Thyroid gland (tissue), 4 donors: Measurements from ENCODE around the gene TEK. TPM values are rescaled to one million over a fixed set of nuclear protein-coding genes. Genes with fewer than 3 reads are reported as not detected.
"Not testable (repeated sequence)": the region's sequence is repeated elsewhere in the genome, so short reads cannot be mapped to it uniquely, and the experiment has no call there.

ENCODE experiments used
- DNase-seq, 2 donors: peaks; one replicate each; pipeline ENCODE4 v3.0.0-alpha.2; 2019
- H3K27ac ChIP-seq, 3 donors: fragments of 200-600 bp; sonication (generic); 1 replicate in 2 of 3; 2 replicates in 1 of 3; pipeline ENCODE4 v1.5.1; 2016 to 2019; ENCODE audit warnings: mild to moderate bottlenecking in 1 of 3, moderate library complexity in 1 of 3
- H3K27me3 ChIP-seq: fragments of 200-600 bp; sonication (generic); one replicate; pipeline ENCODE4 v1.5.1; 2019
- H3K36me3 ChIP-seq, 2 donors: fragments of 200-600 bp; sonication (generic); one replicate each; pipeline ENCODE4 v1.5.1; 2016 to 2019
- H3K4me1 ChIP-seq, 2 donors: fragments of 200-600 bp; sonication (generic); one replicate each; pipeline ENCODE4 v1.5.1; 2017 to 2019
- H3K4me3 ChIP-seq, 3 donors: fragments of 200-600 bp; sonication (generic); replicated peaks in 1 of 3; 1 replicate in 2 of 3; 2 replicates in 1 of 3; pipeline ENCODE4 v1.5.1; 2016; ENCODE audit warnings: mild to moderate bottlenecking in 1 of 3
- H3K9me3 ChIP-seq: fragments of 200-600 bp; sonication (generic); one replicate; pipeline ENCODE4 v1.5.1; 2017
- POLR2A ChIP-seq, 2 donors: fragments of 450-650 bp; IDR thresholded peaks; one replicate each; pipeline ENCODE4 v1.6.1; 2017; ENCODE audit warnings: antibody characterized with exemption in 2 of 2, mild to moderate bottlenecking in 2 of 2, moderate library complexity in 1 of 2
- whole genome bisulfite sequencing, 2 donors: methylation state at CpG; one replicate each; pipeline ENCODE4 v1.1.5; 2017; 5-methylcytosine and 5-hydroxymethylcytosine counted together
- intact Hi-C: fragments of 100-400 bp; cut with DNase I; formaldehyde crosslinking; loops from one replicate; pipeline ENCODE4 v1.15.1; 2023
- total RNA-seq, 4 donors: library from RNA; depleted of rRNA; stranded (reverse); fragments of >200 nt; gene quantifications; one replicate each; pipeline ENCODE4 v1.2.3, GENCODE V29; 2016
- TF ChIP-seq, protein P1 (sequence below), 6 experiments: fragments of 200-600 bp in 3 of 6; fragments of 450-650 bp in 3 of 6; sonication (generic) in 3 of 6; IDR thresholded peaks; one replicate each; pipeline ENCODE4 v1.5.1; 2016 to 2019; ENCODE audit warnings: antibody characterized with exemption in 6 of 6, mild to moderate bottlenecking in 2 of 6, inconsistent platforms in 1 of 6, moderate library complexity in 1 of 6

TEK gene
- total RNA-seq, 4 donors from 2014 or later = 11.9 to 32.6 (median 15.9) TPM

DNA sequence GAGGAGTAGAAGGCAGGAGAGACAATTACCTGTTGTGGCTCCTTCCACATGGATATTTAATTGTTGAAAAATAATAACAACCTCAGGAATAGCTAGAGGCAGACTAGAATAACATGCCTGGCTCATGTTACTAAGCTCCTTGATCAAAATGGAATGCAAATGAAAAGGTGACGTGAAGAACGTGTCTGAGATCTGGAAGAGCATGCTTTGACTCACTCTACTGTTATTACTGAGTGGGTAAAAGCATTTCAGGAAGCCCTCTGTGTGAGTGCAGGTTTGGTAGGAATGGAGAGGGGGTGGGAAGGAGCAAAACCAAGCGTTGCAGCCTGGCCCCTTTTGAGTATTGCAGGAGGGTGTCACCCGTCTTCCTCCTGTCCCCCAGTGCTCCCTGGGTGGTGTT, 103.2 kb downstream of the TEK start:
- Histone ChIP-seq H3K27me3 (no peaks in the 10 kb centered on the region), H3K36me3 (no peaks in the 10 kb centered on the region), H3K4me3 (no peak overlapping the region), H3K27ac (no peak overlapping the region), H3K9me3 (no peaks in the 10 kb centered on the region), H3K4me1 (no peaks in the 10 kb centered on the region)
- intact Hi-C loops = no loop called here
- TF ChIP-seq, protein P1, sequence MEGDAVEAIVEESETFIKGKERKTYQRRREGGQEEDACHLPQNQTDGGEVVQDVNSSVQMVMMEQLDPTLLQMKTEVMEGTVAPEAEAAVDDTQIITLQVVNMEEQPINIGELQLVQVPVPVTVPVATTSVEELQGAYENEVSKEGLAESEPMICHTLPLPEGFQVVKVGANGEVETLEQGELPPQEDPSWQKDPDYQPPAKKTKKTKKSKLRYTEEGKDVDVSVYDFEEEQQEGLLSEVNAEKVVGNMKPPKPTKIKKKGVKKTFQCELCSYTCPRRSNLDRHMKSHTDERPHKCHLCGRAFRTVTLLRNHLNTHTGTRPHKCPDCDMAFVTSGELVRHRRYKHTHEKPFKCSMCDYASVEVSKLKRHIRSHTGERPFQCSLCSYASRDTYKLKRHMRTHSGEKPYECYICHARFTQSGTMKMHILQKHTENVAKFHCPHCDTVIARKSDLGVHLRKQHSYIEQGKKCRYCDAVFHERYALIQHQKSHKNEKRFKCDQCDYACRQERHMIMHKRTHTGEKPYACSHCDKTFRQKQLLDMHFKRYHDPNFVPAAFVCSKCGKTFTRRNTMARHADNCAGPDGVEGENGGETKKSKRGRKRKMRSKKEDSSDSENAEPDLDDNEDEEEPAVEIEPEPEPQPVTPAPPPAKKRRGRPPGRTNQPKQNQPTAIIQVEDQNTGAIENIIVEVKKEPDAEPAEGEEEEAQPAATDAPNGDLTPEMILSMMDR (IDR thresholded peaks at IDR 0.05) = no peak
- TF ChIP-seq POLR2A (IDR thresholded peaks at IDR 0.05) = no peak
- no peak for DNase-seq
- WGBS, 2 donors = 42 to 48% methylated on average over 4 of the region's 4 CpGs

DNA sequence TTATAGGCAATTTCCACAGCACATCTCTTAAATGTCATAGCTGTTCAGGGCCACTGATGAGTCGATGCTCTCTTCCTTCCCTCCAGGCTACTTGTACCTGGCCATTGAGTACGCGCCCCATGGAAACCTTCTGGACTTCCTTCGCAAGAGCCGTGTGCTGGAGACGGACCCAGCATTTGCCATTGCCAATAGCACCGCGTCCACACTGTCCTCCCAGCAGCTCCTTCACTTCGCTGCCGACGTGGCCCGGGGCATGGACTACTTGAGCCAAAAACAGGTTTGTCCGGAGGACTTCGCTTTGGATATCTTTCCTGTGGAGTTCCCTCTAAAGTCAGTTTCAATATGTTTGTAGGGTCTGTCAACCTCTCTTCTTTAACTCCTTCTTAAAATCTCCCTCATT, 103.6 kb downstream of the TEK start:
- no peak for DNase-seq
- Histone ChIP-seq H3K27me3 (no peaks in the 10 kb centered on the region), H3K4me1 (no peaks in the 10 kb centered on the region), H3K27ac (no peak overlapping the region), H3K4me3 (no peak overlapping the region), H3K36me3 (no peaks in the 10 kb centered on the region), H3K9me3 (no peaks in the 10 kb centered on the region)
- intact Hi-C loops = no loop called here
- WGBS, 2 donors = 69 to 79% methylated on average over 14 of the region's 14 CpGs
- TF ChIP-seq POLR2A (IDR thresholded peaks at IDR 0.05) = no peak
- TF ChIP-seq, protein P1 (IDR thresholded peaks at IDR 0.05) = no peak

DNA sequence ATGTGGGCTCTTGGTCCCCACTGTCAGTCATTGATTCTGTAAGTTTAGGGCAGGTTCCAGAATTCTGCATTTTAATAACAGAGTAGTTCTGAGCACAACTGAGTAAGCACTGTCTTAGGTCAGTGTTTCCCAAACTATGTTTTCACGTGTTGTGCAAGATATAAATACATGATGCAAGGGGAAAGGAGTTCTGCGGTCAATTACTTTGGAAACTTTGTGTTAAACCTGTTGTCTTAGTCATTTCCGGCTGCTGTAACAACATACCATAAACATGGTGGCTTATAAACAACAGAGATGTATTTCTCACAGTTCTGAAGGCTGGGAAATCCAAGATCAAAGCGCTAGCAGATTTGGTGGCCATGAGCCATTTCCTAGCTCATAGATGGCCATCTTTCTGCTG, 118.2 kb downstream of the TEK start:
- Histone ChIP-seq H3K4me3 (no peak overlapping the region), H3K27ac (no peak overlapping the region), H3K27me3 (no peaks in the 10 kb centered on the region), H3K36me3 (no peaks in the 10 kb centered on the region), H3K9me3 (no peaks in the 10 kb centered on the region), H3K4me1 (no peaks in the 10 kb centered on the region)
- intact Hi-C loops = no loop called here
- TF ChIP-seq POLR2A (IDR thresholded peaks at IDR 0.05) = no peak
- TF ChIP-seq, protein P1 (IDR thresholded peaks at IDR 0.05) = no peak
- no peak for DNase-seq
- 77 to 93% methylated on average over 4 of the region's 4 CpGs for WGBS, 2 donors

DNA sequence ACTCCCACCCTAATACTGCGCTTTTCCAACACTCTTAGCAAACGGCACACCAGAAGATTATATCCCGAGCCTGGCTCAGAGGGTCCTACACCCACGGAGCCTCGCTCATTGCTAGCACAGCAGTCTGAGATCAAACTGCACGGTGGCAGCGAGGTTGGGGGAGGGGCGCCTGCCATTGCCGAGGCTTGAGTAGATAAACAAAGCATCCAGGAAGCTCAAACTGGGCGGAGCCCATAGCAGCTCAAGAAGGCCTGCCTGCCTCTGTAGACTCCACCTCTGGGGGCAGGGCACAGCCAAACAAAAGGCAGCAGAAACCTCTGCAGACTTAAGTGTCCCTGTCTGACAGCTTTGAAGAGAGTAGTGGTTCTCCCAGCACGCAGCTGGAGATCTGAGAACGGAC, 130.6 kb downstream of the TEK start:
- H3K9me3 ChIP-seq, H3K27me3 ChIP-seq, intact Hi-C loops, H3K4me3 ChIP-seq, H3K4me1 ChIP-seq, H3K36me3 ChIP-seq, DNase-seq, H3K27ac ChIP-seq: not testable (repeated sequence)
- 75% methylated on average over 9 to 12 of the region's 12 CpGs for WGBS, 2 donors

DNA sequence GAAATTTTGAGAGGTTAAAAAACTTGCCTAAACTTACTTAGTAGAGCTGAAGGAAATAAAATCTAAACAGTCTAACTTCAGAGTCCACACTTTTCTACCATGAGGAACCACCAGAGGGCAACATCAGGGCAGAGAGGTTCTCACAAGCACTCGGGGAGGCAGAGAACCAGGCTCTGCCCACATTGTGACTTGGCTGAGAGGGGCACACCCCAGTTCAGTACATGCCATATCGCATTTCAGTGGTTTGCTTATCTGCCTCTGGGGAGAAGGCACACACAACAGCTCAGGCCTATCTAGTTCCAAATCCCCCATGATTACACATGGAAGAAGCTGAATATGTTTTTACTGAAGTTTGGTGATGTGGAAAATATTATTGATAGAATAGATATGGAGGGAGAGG, 138.7 kb downstream of the TEK start:
- no peaks in the 10 kb centered on the region for H3K9me3 ChIP-seq
- H3K27ac ChIP-seq = no peak overlapping the region
- no peak overlapping the region for H3K4me3 ChIP-seq
- no peak for TF ChIP-seq POLR2A (IDR thresholded peaks at IDR 0.05)
- TF ChIP-seq, protein P1 (IDR thresholded peaks at IDR 0.05) = peak in 4 of 6 experiments; percentile 59 to 66 (median 64)
- intact Hi-C loops = no loop called here
- H3K27me3 ChIP-seq = no peaks in the 10 kb centered on the region
- 11 to 17% methylated on average over 2 of the region's 2 CpGs for WGBS, 2 donors
- H3K36me3 ChIP-seq = no peaks in the 10 kb centered on the region
- peaks cover 0 to 5% of the 10 kb centered on the region in 2 donors for H3K4me1 ChIP-seq
- DNase-seq = peak; percentile 52 to 63

DNA sequence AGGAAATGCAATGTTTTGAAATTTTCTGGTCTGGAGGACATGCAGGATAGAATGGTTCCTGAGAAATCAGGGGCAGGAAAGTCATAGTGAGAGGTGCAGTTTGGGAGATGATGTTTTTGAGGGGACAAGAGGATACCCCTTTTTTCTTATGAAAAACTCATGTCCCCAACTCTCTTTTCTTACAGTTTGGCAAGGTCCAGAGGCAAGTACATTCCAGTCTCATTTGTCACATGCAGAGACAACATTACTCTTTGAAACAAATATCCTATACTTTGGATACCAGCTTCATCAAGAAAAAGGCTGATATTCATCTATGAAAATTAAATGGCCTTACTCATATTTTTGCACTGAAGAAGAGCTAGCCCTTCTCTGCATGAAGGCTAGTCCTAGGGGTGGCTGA, 139.7 kb downstream of the TEK start:
- no peaks in the 10 kb centered on the region for H3K36me3 ChIP-seq
- DNase-seq = no peak
- intact Hi-C loops = no loop called here
- H3K27ac ChIP-seq = no peak overlapping the region
- H3K27me3 ChIP-seq = no peaks in the 10 kb centered on the region
- peaks cover 0 to 5% of the 10 kb centered on the region in 2 donors for H3K4me1 ChIP-seq
- TF ChIP-seq POLR2A (IDR thresholded peaks at IDR 0.05) = no peak
- TF ChIP-seq, protein P1 (IDR thresholded peaks at IDR 0.05) = no peak
- H3K4me3 ChIP-seq = no peak overlapping the region
- no peaks in the 10 kb centered on the region for H3K9me3 ChIP-seq
